Trophoblast cell (in vitro differentiated cells and primary cell): Measurements from ENCODE around the gene KDELR1.
A peak's percentile ranks its signal among the peaks of the same experiment; 100 is the strongest.

Experiments used
- DNase-seq, 2 donors: peaks; one replicate each; pipeline ENCODE4 v3.0.0-alpha.2; 2016
- H2AFZ ChIP-seq: 2 replicates; pipeline ENCODE4 v1.6.1; 2013; ENCODE audit warnings: low read length, moderate library complexity, mild to moderate bottlenecking; ENCODE audit not compliant: insufficient read depth, poor library complexity
- H2AK5ac ChIP-seq: 2 replicates; pipeline ENCODE4 v1.6.1; 2013; ENCODE audit warnings: mild to moderate bottlenecking, low read length
- H2BK120ac ChIP-seq: 2 replicates; pipeline ENCODE4 v1.6.1; 2013; ENCODE audit warnings: low read length, mild to moderate bottlenecking, moderate library complexity; ENCODE audit not compliant: insufficient read depth, poor library complexity
- H2BK12ac ChIP-seq: 2 replicates; pipeline ENCODE4 v1.6.1; 2013; ENCODE audit warnings: mild to moderate bottlenecking, low read length, moderate library complexity
- H2BK5ac ChIP-seq: 2 replicates; pipeline ENCODE4 v1.6.1; 2013; ENCODE audit warnings: low read length, low read depth, moderate library complexity, mild to moderate bottlenecking; ENCODE audit not compliant: poor library complexity
- H3K14ac ChIP-seq: 2 replicates; pipeline ENCODE4 v1.6.1; 2013; ENCODE audit warnings: mild to moderate bottlenecking, low read length
- H3K18ac ChIP-seq: 2 replicates; pipeline ENCODE4 v1.6.1; 2013; ENCODE audit warnings: mild to moderate bottlenecking, low read length
- H3K23ac ChIP-seq: 2 replicates; pipeline ENCODE4 v1.6.1; 2013; ENCODE audit warnings: low read length
- H3K27ac ChIP-seq: 2 replicates; pipeline ENCODE4 v1.5.1; 2013; ENCODE audit warnings: low read depth, mild to moderate bottlenecking, inconsistent platforms, low read length, moderate library complexity
- H3K27me3 ChIP-seq: 2 replicates; pipeline ENCODE4 v1.6.1; 2013; ENCODE audit warnings: inconsistent platforms, mild to moderate bottlenecking, low read length, moderate library complexity; ENCODE audit not compliant: insufficient read depth
- H3K36me3 ChIP-seq, 2 experiments: 1 replicate in 1 of 2; 2 replicates in 1 of 2; pipeline ENCODE4 v1.6.1; 2013; ENCODE audit warnings: low read length in 2 of 2, mild to moderate bottlenecking in 2 of 2, moderate library complexity in 1 of 2; ENCODE audit not compliant: insufficient read depth in 2 of 2, control insufficient read depth in 1 of 2
- H3K4ac ChIP-seq: 2 replicates; pipeline ENCODE4 v1.6.1; 2013; ENCODE audit warnings: low read depth, mild to moderate bottlenecking, low read length, moderate library complexity
- H3K4me1 ChIP-seq, 2 experiments: 1 replicate in 1 of 2; 2 replicates in 1 of 2; pipeline ENCODE4 v1.6.1; 2013; ENCODE audit warnings: low read length in 2 of 2, mild to moderate bottlenecking in 2 of 2, moderate library complexity in 1 of 2; ENCODE audit not compliant: insufficient read depth in 2 of 2, control insufficient read depth in 1 of 2
- H3K4me2 ChIP-seq: 2 replicates; pipeline ENCODE4 v1.6.1; 2013; ENCODE audit warnings: inconsistent platforms, mild to moderate bottlenecking, low read length, moderate library complexity
- H3K4me3 ChIP-seq: 2 replicates; pipeline ENCODE4 v1.5.1; 2013; ENCODE audit warnings: mild to moderate bottlenecking, low read depth, low read length, inconsistent platforms
- H3K79me1 ChIP-seq: one replicate; pipeline ENCODE4 v1.6.1; 2013; ENCODE audit warnings: low read length
- H3K79me2 ChIP-seq: 2 replicates; pipeline ENCODE4 v1.6.1; 2013; ENCODE audit warnings: low read length, mild to moderate bottlenecking; ENCODE audit not compliant: control insufficient read depth, insufficient read depth, poor library complexity
- H3K9ac ChIP-seq: 2 replicates; pipeline ENCODE4 v1.6.1; 2013; ENCODE audit warnings: mild to moderate bottlenecking, low read length
- H3K9me3 ChIP-seq: 2 replicates; pipeline ENCODE4 v1.6.1; 2013; ENCODE audit warnings: low read depth, mild to moderate bottlenecking, control low read depth, inconsistent platforms, low read length; ENCODE audit not compliant: insufficient read depth
- H4K12ac ChIP-seq: 2 replicates; pipeline ENCODE4 v1.6.1; 2013; ENCODE audit warnings: low read depth, mild to moderate bottlenecking, low read length, moderate library complexity
- H4K8ac ChIP-seq: 2 replicates; pipeline ENCODE4 v1.6.1; 2013; ENCODE audit warnings: low read depth, mild to moderate bottlenecking, low read length, moderate library complexity
- H4K91ac ChIP-seq: one replicate; pipeline ENCODE4 v1.6.1; 2013; ENCODE audit warnings: low read depth, mild to moderate bottlenecking, low read length, moderate library complexity
- WGBS: extraction: QIAGEN DNeasy Blood & Tissue Kit; methylation state at CpG from one replicate; pipeline ENCODE4 v1.1.7; 2013; ENCODE audit warnings: missing lambda C conversion rate; ENCODE audit not compliant: insufficient read length, insufficient coverage; ENCODE audit errors: extremely low coverage; 5-methylcytosine and 5-hydroxymethylcytosine counted together

The KDELR1 gene

DNA sequence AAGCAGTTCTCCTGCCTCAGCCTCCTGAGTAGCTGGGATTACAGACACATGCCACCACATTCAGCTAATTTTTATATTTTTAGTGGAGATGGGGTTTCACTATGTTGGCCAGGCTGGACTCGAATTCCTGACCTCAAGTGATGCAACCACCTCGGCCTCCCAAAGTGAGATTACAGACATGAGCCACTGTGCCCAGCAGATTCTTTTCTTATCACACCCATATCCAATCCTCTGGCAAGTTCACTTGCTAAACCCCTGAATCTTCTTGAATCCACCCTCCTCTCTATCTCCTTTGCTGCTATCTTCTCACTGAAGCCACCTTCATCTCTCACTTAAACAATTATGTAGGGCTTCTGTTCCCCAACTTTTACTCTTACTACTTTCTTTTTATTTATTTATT lies 45.2 kb downstream of the KDELR1 start:
- Histone ChIP-seq H2AFZ (no peak overlapping the region), H3K23ac (no peak overlapping the region), H4K8ac (no peak overlapping the region), H3K9me3 (no peaks in the 10 kb centered on the region), H3K4ac (no peak overlapping the region), H4K12ac (no peak overlapping the region), H4K91ac (no peak overlapping the region), H2BK5ac (no peak overlapping the region), H3K79me1 (peaks cover 1% of the 10 kb centered on the region), H3K27ac (no peak overlapping the region), H2AK5ac (no peak overlapping the region), H2BK12ac (no peak overlapping the region), H3K4me3 (no peak overlapping the region), H3K79me2 (no peaks in the 10 kb centered on the region), H3K36me3 (no peaks in the 10 kb centered on the region), H3K14ac (no peak overlapping the region), H2BK120ac (no peak overlapping the region), H3K4me2 (no peak overlapping the region), H3K18ac (no peak overlapping the region), H3K9ac (no peak overlapping the region), H3K27me3 (no peaks in the 10 kb centered on the region), H3K4me1 (no peaks in the 10 kb centered on the region)
- WGBS = no CpG with 5 or more reads among the region's 2 CpGs
- DNase-seq = peak; percentile 59 to 82

GRCh38 chr19:48344892-48345291 lies 46.5 kb downstream of the KDELR1 start:
- H2BK12ac ChIP-seq = no peak overlapping the region
- H2BK120ac ChIP-seq = no peak overlapping the region
- H3K23ac ChIP-seq = no peak overlapping the region
- H3K18ac ChIP-seq = no peak overlapping the region
- no peak overlapping the region for H3K14ac ChIP-seq
- H3K4me3 ChIP-seq = no peak overlapping the region
- H4K8ac ChIP-seq = peak overlapping the region; percentile 42
- H3K27me3 ChIP-seq = no peaks in the 10 kb centered on the region
- H2BK5ac ChIP-seq = no peak overlapping the region
- no peaks in the 10 kb centered on the region for H3K36me3 ChIP-seq
- H3K9me3 ChIP-seq = peaks cover 2% of the 10 kb centered on the region
- no peak overlapping the region for H4K91ac ChIP-seq
- no peak overlapping the region for H2AFZ ChIP-seq
- H3K27ac ChIP-seq = no peak overlapping the region
- H4K12ac ChIP-seq = no peak overlapping the region
- H3K4ac ChIP-seq = no peak overlapping the region
- H3K4me1 ChIP-seq = no peaks in the 10 kb centered on the region
- H3K9ac ChIP-seq = no peak overlapping the region
- no peaks in the 10 kb centered on the region for H3K79me2 ChIP-seq
- no peak for DNase-seq
- peaks cover 1% of the 10 kb centered on the region for H3K79me1 ChIP-seq
- WGBS = no CpG with 5 or more reads among the region's 6 CpGs
- no peak overlapping the region for H3K4me2 ChIP-seq
- no peak overlapping the region for H2AK5ac ChIP-seq

DNA sequence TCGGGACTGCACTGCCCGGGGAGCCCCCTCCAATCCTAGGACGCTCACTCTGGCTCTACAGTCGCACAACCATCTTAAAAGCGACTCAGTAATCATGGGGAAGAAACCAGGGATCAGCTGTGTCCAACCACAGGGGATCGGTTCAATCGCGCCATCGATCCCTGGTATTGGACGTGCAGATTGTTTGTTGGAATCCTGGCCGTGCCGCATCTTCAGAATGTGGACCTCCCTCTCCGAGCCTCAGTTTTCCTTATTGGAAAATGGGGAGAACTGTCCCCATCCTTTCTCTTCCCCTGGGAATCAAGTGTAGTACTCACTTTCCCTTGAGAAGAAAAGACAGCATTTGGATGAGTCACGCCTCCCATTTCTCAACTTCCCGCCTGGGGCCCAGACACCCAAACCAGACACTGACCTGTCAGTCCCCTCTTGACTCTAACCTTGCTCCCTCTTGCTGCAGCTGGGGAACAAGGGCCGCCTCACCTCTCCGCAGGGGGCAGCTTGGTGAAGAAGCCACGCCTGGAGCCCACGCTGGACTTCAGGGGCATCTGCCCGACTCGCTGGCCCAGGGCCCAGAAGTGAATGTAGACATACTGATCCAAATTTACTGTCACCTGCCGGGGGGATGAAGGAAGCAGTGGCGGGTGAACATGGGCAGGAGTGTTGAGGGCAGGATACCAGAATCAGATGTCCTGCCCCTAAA lies 48.4 kb downstream of the KDELR1 start:
- Histone ChIP-seq H3K23ac (no peak overlapping the region), H3K9ac (no peak overlapping the region), H3K18ac (no peak overlapping the region), H2BK120ac (no peak overlapping the region), H3K79me1 (peaks cover 1% of the 10 kb centered on the region), H3K4me3 (no peak overlapping the region), H2BK5ac (no peak overlapping the region), H2AFZ (no peak overlapping the region), H3K27me3 (no peaks in the 10 kb centered on the region), H4K91ac (no peak overlapping the region), H3K79me2 (no peaks in the 10 kb centered on the region), H2BK12ac (peak overlapping the region; percentile 44), H3K27ac (no peak overlapping the region), H3K36me3 (no peaks in the 10 kb centered on the region), H2AK5ac (no peak overlapping the region), H4K8ac (no peak overlapping the region), H3K14ac (no peak overlapping the region), H3K4me2 (no peak overlapping the region), H4K12ac (no peak overlapping the region), H3K9me3 (peaks cover 2% of the 10 kb centered on the region), H3K4ac (no peak overlapping the region), H3K4me1 (peaks cover 0 to 2% of the 10 kb centered on the region in 2 experiments)
- WGBS = no CpG with 5 or more reads among the region's 23 CpGs
- DNase-seq = peak; percentile 65 to 81

DNA sequence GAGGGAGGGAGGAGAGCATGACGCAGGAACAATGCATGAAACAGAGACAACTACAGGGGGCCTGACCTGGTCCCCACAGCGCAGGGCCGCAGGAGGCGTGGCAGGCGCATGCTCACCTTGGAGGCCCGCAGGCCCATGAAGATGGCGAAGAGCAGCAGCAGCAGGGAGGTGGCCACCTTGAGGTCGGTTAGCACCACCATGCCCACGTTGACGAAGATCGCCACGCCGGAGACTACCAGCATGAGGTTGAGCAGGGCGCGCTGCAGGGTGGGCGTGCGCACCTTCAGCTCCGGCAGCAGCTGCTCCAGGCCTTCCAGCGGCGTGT lies 49.0 kb downstream of the KDELR1 start:
- WGBS = no CpG with 5 or more reads among the region's 20 CpGs
- peak overlapping the region; percentile 26 for H4K12ac ChIP-seq
- DNase-seq = peak in 1 of 2 donors; percentile 17
- no peak overlapping the region for H3K4me2 ChIP-seq
- H2BK12ac ChIP-seq = peak overlapping the region; percentile 44
- H3K23ac ChIP-seq = no peak overlapping the region
- H2BK5ac ChIP-seq = no peak overlapping the region
- H3K14ac ChIP-seq = no peak overlapping the region
- no peak overlapping the region for H2AFZ ChIP-seq
- peaks cover 2% of the 10 kb centered on the region for H3K9me3 ChIP-seq
- no peaks in the 10 kb centered on the region for H3K79me2 ChIP-seq
- H3K4ac ChIP-seq = no peak overlapping the region
- no peak overlapping the region for H3K27ac ChIP-seq
- H4K8ac ChIP-seq = no peak overlapping the region
- H3K79me1 ChIP-seq = peaks cover 1% of the 10 kb centered on the region
- H3K4me3 ChIP-seq = no peak overlapping the region
- H2BK120ac ChIP-seq = no peak overlapping the region
- H3K4me1 ChIP-seq = peaks cover 0 to 2% of the 10 kb centered on the region in 2 experiments
- H3K9ac ChIP-seq = no peak overlapping the region
- no peak overlapping the region for H2AK5ac ChIP-seq
- H3K36me3 ChIP-seq = peaks cover 0 to 2% of the 10 kb centered on the region in 2 experiments
- no peak overlapping the region for H3K18ac ChIP-seq
- no peaks in the 10 kb centered on the region for H3K27me3 ChIP-seq
- peak overlapping the region; percentile 35 for H4K91ac ChIP-seq
